Measurements from ENCODE around the gene MKKS.

- no peak for TF ChIP-seq CTCF (optimal IDR thresholded peaks at IDR 0.05 in 1 of 3, IDR thresholded peaks at IDR 0.05 in 1 of 3, conservative IDR thresholded peaks at IDR 0.05 in 1 of 3; ENCODE audit: extremely low read depth in 1 of 3, insufficient read depth in 2 of 3, low read length in 3 of 3)
- TF ChIP-seq EZH2 (IDR thresholded peaks at IDR 0.05; ENCODE audit: low read length): no peak
These were observed 10.3 kb downstream of the MKKS start for GRCh38 chr20:10423735-10424134.
